SK-N-SH (cell line): Measurements from ENCODE around the gene LIX1L. TPM values are rescaled to one million over a fixed set of nuclear protein-coding genes. Genes with fewer than 3 reads are reported as not detected.

Source experiments
- CTCF ChIA-PET: fragments of 300-600, 350-600 bp; formaldehyde crosslinking; extraction: SDS; loops from one replicate; lab custom pipeline; 2021; lab: Yijun Ruan, JAX
- POLR2A ChIA-PET: fragments of 350-600 bp; sonication (Branson Sonifier 250); formaldehyde crosslinking; extraction: SDS; loops from one replicate; lab custom pipeline; 2020; ENCODE audit warnings: antibody characterized with exemption, inconsistent platforms; lab: Yijun Ruan, JAX
- DNase-seq: peaks from one replicate; pipeline ENCODE4 v3.0.0; 2012
- H2AFZ ChIP-seq: fragments of 200-600 bp; sonication (generic); 2 replicates; pipeline ENCODE4 v1.8.1; 2016; ENCODE audit warnings: antibody characterized with exemption, mild to moderate bottlenecking, low read depth
- H3F3A ChIP-seq: fragments of 200-600 bp; sonication (generic); replicated peaks from 2 replicates; pipeline ENCODE3; 2016; ENCODE audit warnings: antibody characterized with exemption, mild to moderate bottlenecking; ENCODE audit not compliant: insufficient read depth
- H3K27ac ChIP-seq, 2 experiments: fragments of 200-500 bp in 1 of 2; fragments of 200-600 bp in 1 of 2; sonication (Bioruptor generic) in 1 of 2; sonication (generic), shearing (Covaris generic) in 1 of 2; 2 replicates each; pipeline versions ENCODE4 v1.5.1 to v1.6.1; 2014 to 2016; ENCODE audit warnings: low read depth in 2 of 2, inconsistent platforms in 1 of 2, low read length in 1 of 2, mild to moderate bottlenecking in 1 of 2, mixed read lengths in 1 of 2
- H3K27me3 ChIP-seq: fragments of 200-600 bp; sonication (generic), shearing (Covaris generic); 2 replicates; pipeline ENCODE4 v1.6.1; 2016; ENCODE audit warnings: mixed run types; ENCODE audit not compliant: insufficient read depth
- H3K36me3 ChIP-seq, 2 experiments: fragments of 200-500 bp in 1 of 2; fragments of 200-600 bp in 1 of 2; sonication (Bioruptor generic) in 1 of 2; sonication (generic) in 1 of 2; replicated peaks in 1 of 2; 2 replicates each; pipeline versions ENCODE3 to v1.5.1; 2014 to 2016; ENCODE audit warnings: low read length in 1 of 2, mild to moderate bottlenecking in 1 of 2; ENCODE audit not compliant: insufficient read depth in 2 of 2, control insufficient read depth in 1 of 2
- H3K4me1 ChIP-seq, 2 experiments: fragments of 200-500 bp in 1 of 2; fragments of 200-600 bp in 1 of 2; sonication (Bioruptor generic) in 1 of 2; sonication (generic), shearing (Covaris generic) in 1 of 2; 2 replicates each; pipeline versions ENCODE4 v1.5.1 to v1.6.1; 2014 to 2016; ENCODE audit warnings: low read depth in 1 of 2, low read length in 1 of 2, mixed run types in 1 of 2; ENCODE audit not compliant: insufficient read depth in 2 of 2, control insufficient read depth in 1 of 2
- H3K4me2 ChIP-seq: fragments of 200-600 bp; sonication (generic), shearing (Covaris generic); 2 replicates; pipeline ENCODE4 v1.6.1; 2017; ENCODE audit warnings: mixed run types
- H3K4me3 ChIP-seq, 2 experiments: fragments of 200-500 bp in 1 of 2; fragments of 200-600 bp in 1 of 2; sonication (Bioruptor generic) in 1 of 2; sonication (generic), shearing (Covaris generic) in 1 of 2; 2 replicates each; pipeline versions ENCODE4 v1.5.1 to v1.8.1; 2014 to 2016; ENCODE audit warnings: low read depth in 2 of 2, inconsistent platforms in 1 of 2, low read length in 1 of 2, mild to moderate bottlenecking in 1 of 2, mixed read lengths in 1 of 2, moderate library complexity in 1 of 2
- H3K79me2 ChIP-seq: fragments of 200-600 bp; sonication (generic); 2 replicates; pipeline ENCODE4 v1.8.1; 2017; ENCODE audit warnings: mild to moderate bottlenecking; ENCODE audit not compliant: insufficient read depth
- H3K9ac ChIP-seq: fragments of 200-600 bp; sonication (generic); 2 replicates; pipeline ENCODE4 v1.6.1; 2017; ENCODE audit warnings: mixed run types
- H3K9me2 ChIP-seq: fragments of 200-600 bp; sonication (generic); 2 replicates; pipeline ENCODE4 v1.6.1; 2017; ENCODE audit warnings: mixed run types
- H3K9me3 ChIP-seq: fragments of 200-600 bp; sonication (generic); 2 replicates; pipeline ENCODE4 v1.6.1; 2017; ENCODE audit warnings: mixed run types, mild to moderate bottlenecking, moderate library complexity
- H4K20me1 ChIP-seq: fragments of 200-600 bp; sonication (generic); 2 replicates; pipeline ENCODE4 v1.6.1; 2017; ENCODE audit warnings: mild to moderate bottlenecking, mixed run types; ENCODE audit not compliant: insufficient read depth
- CHD2 ChIP-seq: fragments of 150-350 bp; IDR thresholded peaks from 2 replicates; pipeline ENCODE4 v1.6.1; 2018; ENCODE audit warnings: low read length; ENCODE audit not compliant: partially characterized antibody
- ELF1 ChIP-seq: IDR thresholded peaks from 2 replicates; pipeline ENCODE4 v1.4.0; 2012
- FOSL2 ChIP-seq: IDR thresholded peaks from 2 replicates; pipeline ENCODE4 v1.4.0; 2012; ENCODE audit warnings: low read depth, mild to moderate bottlenecking, moderate library complexity, borderline replicate concordance
- GABPA ChIP-seq: IDR thresholded peaks from 2 replicates; pipeline ENCODE4 v1.4.0; 2012; ENCODE audit warnings: low read depth, mild to moderate bottlenecking
- GATA2 ChIP-seq: sonication (generic); formaldehyde crosslinking; IDR thresholded peaks from 2 replicates; pipeline ENCODE4 v1.5.0; 2020; ENCODE audit warnings: mild to moderate bottlenecking, missing genetic modification reagents
- MAX ChIP-seq: IDR thresholded peaks from 2 replicates; pipeline ENCODE4 v1.4.0; 2012; ENCODE audit warnings: low read depth
- NFIC ChIP-seq: IDR thresholded peaks from 2 replicates; pipeline ENCODE4 v1.4.0; 2012; ENCODE audit warnings: borderline replicate concordance
- RCOR1 ChIP-seq: fragments of 150-350 bp; IDR thresholded peaks from 2 replicates; pipeline ENCODE4 v1.6.1; 2017; ENCODE audit warnings: antibody characterized with exemption, low read length
- REST ChIP-seq: IDR thresholded peaks from 2 replicates; pipeline ENCODE4 v1.6.1; 2012; ENCODE audit warnings: mild to moderate bottlenecking, low read depth, low read length, moderate library complexity
- RXRA ChIP-seq: IDR thresholded peaks from 2 replicates; pipeline ENCODE4 v1.4.0; 2012; ENCODE audit warnings: low read depth, mild to moderate bottlenecking, borderline replicate concordance
- SMC3 ChIP-seq: IDR thresholded peaks from 2 replicates; pipeline ENCODE4 v1.6.1; 2012; ENCODE audit warnings: low read depth, low read length, improper control_type of control experiment
- TAF1 ChIP-seq: IDR thresholded peaks from 2 replicates; pipeline ENCODE4 v1.6.1; 2012; ENCODE audit warnings: low read depth, mild to moderate bottlenecking, low read length, moderate library complexity, borderline replicate concordance
- TCF12 ChIP-seq: IDR thresholded peaks from 2 replicates; pipeline ENCODE4 v1.4.0; 2012
- YY1 ChIP-seq: IDR thresholded peaks from 2 replicates; pipeline ENCODE4 v1.4.0; 2012; ENCODE audit warnings: low read depth, mild to moderate bottlenecking
- ZBTB33 ChIP-seq: IDR thresholded peaks from 2 replicates; pipeline ENCODE4 v1.4.0; 2012; ENCODE audit warnings: low read depth, borderline replicate concordance
- WGBS: methylation state at CpG from one replicate; pipeline ENCODE4 v1.1.6; 2017; ENCODE audit warnings: low lambda C conversion rate; 5-methylcytosine and 5-hydroxymethylcytosine counted together
- polyA plus RNA-seq, 3 experiments: library from polyadenylated mRNA; depleted of rRNA; stranded (reverse); fragments of >200 nt; gene quantifications; 2 replicates each; pipeline ENCODE4 v1.2.3, GENCODE V29; 2012

The LIX1L gene
- polyA plus RNA-seq, 1 of the 3 experiments (the other 2 are of a cell fraction): 39.1 TPM

- Histone ChIP-seq H3K27ac (no peak overlapping the region), H3K4me2 (no peak overlapping the region), H3F3A (peaks cover 20% of the 10 kb centered on the region), H2AFZ (no peak overlapping the region), H3K36me3 (peaks cover 0 to 5% of the 10 kb centered on the region in 2 experiments), H3K4me3 (no peak overlapping the region), H3K79me2 (no peaks in the 10 kb centered on the region), H4K20me1 (no peaks in the 10 kb centered on the region), H3K27me3 (no peaks in the 10 kb centered on the region), H3K9me2 (no peaks in the 10 kb centered on the region), H3K4me1 (peaks cover 21 to 23% of the 10 kb centered on the region in 2 experiments), H3K9me3 (no peaks in the 10 kb centered on the region), H3K9ac (no peak overlapping the region)
- no peak for DNase-seq
- POLR2A ChIA-PET: no interaction called here
- CTCF ChIA-PET: interaction anchor here (6.4 to 8.2 kb wide), 2 partner anchors 14 to 34 kb away, joined by 99 to 187 read pairs; no protein-coding TSS in a partner anchor
- no peak for TF ChIP-seq CHD2
- TF ChIP-seq ZBTB33: no peak
- no peak for TF ChIP-seq NFIC
- no peak for TF ChIP-seq SMC3
- TF ChIP-seq YY1: no peak
- no peak for TF ChIP-seq GABPA
- no peak for TF ChIP-seq RCOR1
- no peak for TF ChIP-seq MAX
- TF ChIP-seq TAF1: no peak
- TF ChIP-seq ELF1: no peak
- no peak for TF ChIP-seq RXRA
- no peak for TF ChIP-seq FOSL2
- TF ChIP-seq TCF12: no peak
- 94% methylated on average over 4 of the region's 4 CpGs for WGBS
Observed at GRCh38 chr1:145975216-145975615, 17.4 kb upstream of the LIX1L start.

GRCh38 chr1:145974721-145975120, 16.9 kb upstream of the LIX1L start:
- TF ChIP-seq GATA2 (CRISPR knock-in tag) (no peak), SMC3 (no peak), MAX (no peak), FOSL2 (no peak), REST (no peak)
- Histone ChIP-seq H3K4me2 (no peak overlapping the region), H3K27ac (no peak overlapping the region), H3K9ac (no peak overlapping the region), H3K4me3 (no peak overlapping the region), H3K36me3 (peaks cover 0 to 5% of the 10 kb centered on the region in 2 experiments), H2AFZ (no peak overlapping the region), H3F3A (peaks cover 15% of the 10 kb centered on the region), H3K4me1 (peaks cover 16 to 19% of the 10 kb centered on the region in 2 experiments), H3K9me2 (no peaks in the 10 kb centered on the region), H4K20me1 (no peaks in the 10 kb centered on the region), H3K79me2 (no peaks in the 10 kb centered on the region), H3K9me3 (no peaks in the 10 kb centered on the region), H3K27me3 (no peaks in the 10 kb centered on the region)
- POLR2A ChIA-PET: no interaction called here
- DNase-seq: no peak
- WGBS: 86% methylated on average over 7 of the region's 7 CpGs
- CTCF ChIA-PET: interaction anchor here (6.4 to 8.2 kb wide), 2 partner anchors 15 to 34 kb away, joined by 99 to 187 read pairs; no protein-coding TSS in a partner anchor
